Endodermal cell (in vitro differentiated cells): ENCODE results near the gene NDUFB6. TPM values are rescaled to one million over a fixed set of nuclear protein-coding genes. Genes with fewer than 3 reads are reported as not detected.

Experiments
- DNase-seq: peaks from one replicate; pipeline ENCODE4 v3.0.0-alpha.2; 2017
- H3K27ac ChIP-seq: 2 replicates; pipeline ENCODE4 v1.5.1; 2013; ENCODE audit warnings: mild to moderate bottlenecking, low read depth, low read length, moderate library complexity
- H3K27me3 ChIP-seq: 2 replicates; pipeline ENCODE4 v1.6.1; 2013; ENCODE audit warnings: mild to moderate bottlenecking, low read length, moderate library complexity; ENCODE audit not compliant: insufficient read depth, control insufficient read depth, poor library complexity, severe bottlenecking
- H3K36me3 ChIP-seq: 2 replicates; pipeline ENCODE4 v1.7.0; 2013; ENCODE audit warnings: mild to moderate bottlenecking, low read length, moderate library complexity; ENCODE audit not compliant: control insufficient read depth, insufficient read depth
- H3K4me1 ChIP-seq: one replicate; pipeline ENCODE4 v1.7.0; 2013; ENCODE audit warnings: low read length; ENCODE audit not compliant: control insufficient read depth, insufficient read depth
- H3K4me3 ChIP-seq: 2 replicates; pipeline ENCODE4 v1.5.1; 2013; ENCODE audit warnings: mild to moderate bottlenecking, low read length, moderate library complexity
- H3K9ac ChIP-seq: 2 replicates; pipeline ENCODE4 v1.6.1; 2013; ENCODE audit warnings: mild to moderate bottlenecking, low read length, moderate library complexity; ENCODE audit not compliant: poor library complexity, severe bottlenecking; ENCODE audit errors: extremely low read depth
- H3K9me3 ChIP-seq: 2 replicates; pipeline ENCODE4 v1.6.1; 2013; ENCODE audit warnings: mild to moderate bottlenecking, low read length, moderate library complexity; ENCODE audit not compliant: control insufficient read depth
- H3K27ac Mint-ChIP-seq: 2 replicates; pipeline ENCODE4 v1.8.0; 2020; ENCODE audit warnings: mixed read lengths
- H3K27me3 Mint-ChIP-seq: 2 replicates; pipeline ENCODE4 v1.8.0; 2021; ENCODE audit warnings: mild to moderate bottlenecking, mixed read lengths; ENCODE audit not compliant: insufficient read depth
- H3K36me3 Mint-ChIP-seq: 2 replicates; pipeline ENCODE4 v1.8.0; 2020; ENCODE audit warnings: low read depth, mixed read lengths
- H3K4me1 Mint-ChIP-seq: 2 replicates; pipeline ENCODE4 v1.8.0; 2020; ENCODE audit warnings: mixed read lengths
- H3K4me3 Mint-ChIP-seq: 2 replicates; pipeline ENCODE4 v1.8.0; 2020; ENCODE audit warnings: mild to moderate bottlenecking, moderate library complexity, mixed read lengths
- H3K9me3 Mint-ChIP-seq: 2 replicates; pipeline ENCODE4 v1.8.0; 2020; ENCODE audit warnings: mild to moderate bottlenecking, mixed read lengths
- WGBS, 2 experiments: methylation state at CpG; one replicate each; pipeline versions ENCODE4 v1.1.5 to v1.1.7; 2013; ENCODE audit warnings: missing lambda C conversion rate in 2 of 2, mixed read lengths in 1 of 2; ENCODE audit not compliant: insufficient coverage in 1 of 2, insufficient read length in 1 of 2; 5-methylcytosine and 5-hydroxymethylcytosine counted together
- total RNA-seq, 2 donors: library from RNA; stranded (reverse); fragmentation: NEBNext Ultra II Directional in 1 of 2; extraction: Animal tissue kit (Norgen Biotek cat#: 25700) in 1 of 2; gene quantifications; 2 replicates in 1 of 2; 3 replicates in 1 of 2; pipeline ENCODE4 v1.2.1, GENCODE V29; 2021
- TF ChIP-seq, protein P1 (sequence below): fragments of 200-600 bp; sonication (generic); conservative IDR thresholded peaks from 2 replicates; pipeline ENCODE4 v1.5.0; 2021; ENCODE audit warnings: antibody characterized with exemption, mild to moderate bottlenecking

Gene NDUFB6
- total RNA-seq, 2 donors from 2014 or later, result 48.8 to 54.9 TPM

GRCh38 chr9:32573821-32574220 lies 862 bp upstream of the NDUFB6 start:
- no peaks in the 10 kb centered on the region for H3K9me3 ChIP-seq
- peak overlapping the region; percentile 95 for H3K4me3 ChIP-seq
- Mint-ChIP-seq H3K9me3 (no peaks in the 10 kb centered on the region), H3K27ac (peak overlapping the region; percentile 99), H3K4me3 (peak overlapping the region; percentile 98), H3K36me3 (peaks cover 7% of the 10 kb centered on the region), H3K27me3 (no peaks in the 10 kb centered on the region), H3K4me1 (peaks cover 9% of the 10 kb centered on the region)
- no peak overlapping the region for H3K9ac ChIP-seq
- H3K27ac ChIP-seq, result no peak overlapping the region
- WGBS, 2 experiments, result 92% methylated on average over 4 to 7 of the region's 7 CpGs
- H3K36me3 ChIP-seq, result peaks cover 7% of the 10 kb centered on the region
- DNase-seq, result no peak
- H3K4me1 ChIP-seq, result peaks cover 5% of the 10 kb centered on the region
- no peaks in the 10 kb centered on the region for H3K27me3 ChIP-seq
- TF ChIP-seq, protein P1, sequence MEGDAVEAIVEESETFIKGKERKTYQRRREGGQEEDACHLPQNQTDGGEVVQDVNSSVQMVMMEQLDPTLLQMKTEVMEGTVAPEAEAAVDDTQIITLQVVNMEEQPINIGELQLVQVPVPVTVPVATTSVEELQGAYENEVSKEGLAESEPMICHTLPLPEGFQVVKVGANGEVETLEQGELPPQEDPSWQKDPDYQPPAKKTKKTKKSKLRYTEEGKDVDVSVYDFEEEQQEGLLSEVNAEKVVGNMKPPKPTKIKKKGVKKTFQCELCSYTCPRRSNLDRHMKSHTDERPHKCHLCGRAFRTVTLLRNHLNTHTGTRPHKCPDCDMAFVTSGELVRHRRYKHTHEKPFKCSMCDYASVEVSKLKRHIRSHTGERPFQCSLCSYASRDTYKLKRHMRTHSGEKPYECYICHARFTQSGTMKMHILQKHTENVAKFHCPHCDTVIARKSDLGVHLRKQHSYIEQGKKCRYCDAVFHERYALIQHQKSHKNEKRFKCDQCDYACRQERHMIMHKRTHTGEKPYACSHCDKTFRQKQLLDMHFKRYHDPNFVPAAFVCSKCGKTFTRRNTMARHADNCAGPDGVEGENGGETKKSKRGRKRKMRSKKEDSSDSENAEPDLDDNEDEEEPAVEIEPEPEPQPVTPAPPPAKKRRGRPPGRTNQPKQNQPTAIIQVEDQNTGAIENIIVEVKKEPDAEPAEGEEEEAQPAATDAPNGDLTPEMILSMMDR, result no peak

DNA sequence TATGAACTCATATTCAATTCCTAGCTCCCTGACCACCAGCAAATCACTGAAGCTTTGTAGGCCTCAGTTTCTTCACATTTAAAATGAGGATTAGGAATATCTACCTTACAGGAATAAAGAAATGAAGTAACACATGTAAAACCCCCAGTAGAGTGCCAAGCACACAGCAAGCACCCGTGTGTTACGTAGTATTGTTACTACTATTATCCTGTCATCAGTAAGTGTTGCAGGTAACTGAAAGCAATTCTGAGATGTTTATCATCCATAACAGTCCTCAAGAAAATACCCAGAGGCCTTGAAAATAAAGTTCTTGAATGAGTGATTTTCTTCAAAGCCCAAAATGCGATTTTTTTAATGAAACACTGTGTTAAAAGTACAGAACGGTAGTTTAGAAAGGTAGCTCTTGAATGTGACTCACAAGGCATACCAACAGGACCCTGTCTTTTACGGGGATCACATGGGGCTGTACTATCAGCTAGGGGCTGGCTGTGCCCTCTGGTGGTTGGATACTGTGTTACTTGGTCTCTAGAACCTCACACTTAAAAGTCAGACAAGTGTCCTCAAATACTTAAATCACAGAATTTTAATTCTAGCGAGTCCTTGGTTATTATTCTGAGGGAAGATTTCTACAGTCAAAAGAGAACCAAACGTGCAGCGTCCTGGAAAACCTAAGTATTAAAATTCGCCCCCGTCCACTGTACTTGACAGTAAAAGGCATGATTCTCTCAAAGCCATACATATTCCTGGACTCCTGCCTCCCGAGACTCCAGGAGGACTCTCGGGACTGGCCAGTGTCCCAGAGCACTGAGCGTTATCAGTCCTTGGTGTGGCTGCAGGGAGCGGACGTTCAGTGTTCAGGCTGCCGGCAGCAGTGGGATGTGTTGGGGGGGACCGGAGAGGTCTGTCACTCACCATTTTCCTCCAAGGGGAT lies 725 bp downstream of the NDUFB6 start:
- peaks cover 18% of the 10 kb centered on the region for H3K36me3 Mint-ChIP-seq
- TF ChIP-seq, protein P1, result peak; percentile 91

GRCh38 chr9:32570262-32570661 lies 2.7 kb downstream of the NDUFB6 start:
- Mint-ChIP-seq H3K4me3 (no peak overlapping the region), H3K36me3 (peaks cover 35% of the 10 kb centered on the region), H3K27ac (no peak overlapping the region), H3K9me3 (no peaks in the 10 kb centered on the region), H3K4me1 (peaks cover 6% of the 10 kb centered on the region), H3K27me3 (no peaks in the 10 kb centered on the region)
- TF ChIP-seq, protein P1, result no peak
- H3K9ac ChIP-seq, result no peak overlapping the region
- H3K27me3 ChIP-seq, result no peaks in the 10 kb centered on the region
- no peak overlapping the region for H3K4me3 ChIP-seq
- H3K4me1 ChIP-seq, result peaks cover 5% of the 10 kb centered on the region
- DNase-seq, result no peak
- H3K27ac ChIP-seq, result no peak overlapping the region
- H3K36me3 ChIP-seq, result peaks cover 20% of the 10 kb centered on the region
- no peaks in the 10 kb centered on the region for H3K9me3 ChIP-seq
- WGBS, 2 experiments, result 94 to 96% methylated on average over 3 to 4 of the region's 4 CpGs

More for the DNA sequence above, 725 bp downstream of the NDUFB6 start:
- Mint-ChIP-seq H3K27me3 (no peaks in the 10 kb centered on the region), H3K4me3 (peak overlapping the region; percentile 98), H3K4me1 (peaks cover 6% of the 10 kb centered on the region), H3K27ac (peak overlapping the region; percentile 99), H3K9me3 (no peaks in the 10 kb centered on the region)
- no peak overlapping the region for H3K27ac ChIP-seq
- no peaks in the 10 kb centered on the region for H3K9me3 ChIP-seq
- peaks cover 7% of the 10 kb centered on the region for H3K36me3 ChIP-seq
- peaks cover 5% of the 10 kb centered on the region for H3K4me1 ChIP-seq
- WGBS, 2 experiments, result 3 to 5% methylated on average over 4 to 17 of the region's 17 CpGs
- no peaks in the 10 kb centered on the region for H3K27me3 ChIP-seq
- peak overlapping the region; percentile 69 for H3K9ac ChIP-seq
- peak; percentile 86 for DNase-seq
- peak overlapping the region; percentile 95 for H3K4me3 ChIP-seq
